Activated CD8-positive, alpha-beta memory T cell treated with anti-CD3 and anti-CD28 coated beads for 36 hours (primary cell): ENCODE data around the gene ZNF710. TPM values are rescaled to one million over a fixed set of nuclear protein-coding genes. Genes with fewer than 3 reads are reported as not detected.

Experiments used
- CTCF ChIA-PET: fragments of 350-600 bp; sonication (Branson Sonifier 250); formaldehyde crosslinking; loops from one replicate; lab custom pipeline; 2021; ENCODE audit warnings: antibody characterized with exemption; lab: Charles Lee
- POLR2A ChIA-PET: fragments of 350-600 bp; sonication (Branson Sonifier 250); formaldehyde crosslinking; loops from one replicate; lab custom pipeline; 2021; ENCODE audit warnings: antibody characterized with exemption; lab: Charles Lee
- total RNA-seq, 2 experiments: library from RNA; stranded (reverse); gene quantifications; one replicate each; pipeline ENCODE4 v1.2.3, GENCODE V29; 2021

Gene ZNF710
- total RNA-seq, 2 experiments from 2014 or later, result 11.0 to 14.0 TPM

GRCh38 chr15:90049030-90049429 lies 47.9 kb downstream of the ZNF710 start:
- ChIA-PET CTCF (interaction anchor here (1.2 kb wide), 1 partner anchor 10 kb away, joined by 3 read pairs; no protein-coding TSS in a partner anchor), POLR2A (no interaction called here)

- CTCF ChIA-PET, result interaction anchor here (0.6 to 1.2 kb wide), 2 partner anchors 9 to 129 kb away, joined by 3 read pairs; no protein-coding TSS in a partner anchor
- POLR2A ChIA-PET, result no interaction called here
These were observed 48.8 kb downstream of the ZNF710 start for GRCh38 chr15:90049666-90050604.

GRCh38 chr15:90051874-90052273 lies 50.8 kb downstream of the ZNF710 start:
- ChIA-PET POLR2A (no interaction called here), CTCF (no interaction called here)

- POLR2A ChIA-PET, result no interaction called here
- CTCF ChIA-PET, result interaction anchor here (0.7 kb wide), 1 partner anchor 620 kb away, joined by 3 read pairs; no protein-coding TSS in a partner anchor
These were observed 52.8 kb downstream of the ZNF710 start for GRCh38 chr15:90053685-90054466.

- POLR2A ChIA-PET, result no interaction called here
- CTCF ChIA-PET, result interaction anchor here (1.1 kb wide), 1 partner anchor 25 kb away, joined by 3 read pairs; no protein-coding TSS in a partner anchor
These were observed 53.5 kb downstream of the ZNF710 start for GRCh38 chr15:90054618-90055097.

- ChIA-PET POLR2A (interaction anchor here (0.6 kb wide), 1 partner anchor 302 kb away, joined by 9 read pairs; no protein-coding TSS in a partner anchor), CTCF (interaction anchor here (1.1 to 2.0 kb wide), 2 partner anchors 16 to 25 kb away, joined by 3 to 8 read pairs; no protein-coding TSS in a partner anchor)
These were observed 54.1 kb downstream of the ZNF710 start for GRCh38 chr15:90055182-90055581.

GRCh38 chr15:90056529-90056928 lies 55.4 kb downstream of the ZNF710 start:
- POLR2A ChIA-PET, result interaction anchor here (0.6 kb wide), 1 partner anchor 158 kb away, joined by 4 read pairs; no protein-coding TSS in a partner anchor

GRCh38 chr15:90058308-90058707 lies 57.2 kb downstream of the ZNF710 start:
- CTCF ChIA-PET, result interaction anchor here (1.2 kb wide), 1 partner anchor 9 kb away, joined by 3 read pairs; no protein-coding TSS in a partner anchor
- POLR2A ChIA-PET, result no interaction called here

More at GRCh38 chr15:90056529-90056928, 55.4 kb downstream of the ZNF710 start:
- CTCF ChIA-PET, result interaction anchor here (2.0 kb wide), 1 partner anchor 15 kb away, joined by 8 read pairs; no protein-coding TSS in a partner anchor

GRCh38 chr15:90058775-90059174 lies 57.7 kb downstream of the ZNF710 start:
- ChIA-PET POLR2A (no interaction called here), CTCF (interaction anchor here (1.2 kb wide), 1 partner anchor 9 kb away, joined by 3 read pairs; no protein-coding TSS in a partner anchor)

GRCh38 chr15:90059208-90059985 lies 58.3 kb downstream of the ZNF710 start:
- ChIA-PET CTCF (interaction anchor here (0.6 to 1.2 kb wide), 3 partner anchors 10 to 180 kb away, joined by 3 read pairs; no protein-coding TSS in a partner anchor), POLR2A (interaction anchor here (0.6 kb wide), 1 partner anchor 57 kb away, joined by 3 read pairs; no protein-coding TSS in a partner anchor)

- ChIA-PET CTCF (interaction anchor here (1.0 kb wide), 1 partner anchor 17 kb away, joined by 3 read pairs; no protein-coding TSS in a partner anchor), POLR2A (no interaction called here)
These were observed 59.7 kb downstream of the ZNF710 start for GRCh38 chr15:90060797-90061196.

GRCh38 chr15:90062023-90062442 lies 60.9 kb downstream of the ZNF710 start:
- ChIA-PET CTCF (interaction anchor here (0.6 kb wide), 1 partner anchor 370 kb away, joined by 3 read pairs; no protein-coding TSS in a partner anchor), POLR2A (interaction anchor here (0.6 kb wide), 1 partner anchor 62 kb away, joined by 3 read pairs; no protein-coding TSS in a partner anchor)

GRCh38 chr15:90062462-90062932 lies 61.4 kb downstream of the ZNF710 start:
- POLR2A ChIA-PET, result interaction anchor here (0.6 kb wide), 1 partner anchor 62 kb away, joined by 3 read pairs; no protein-coding TSS in a partner anchor
- CTCF ChIA-PET, result interaction anchor here (0.6 kb wide), 1 partner anchor 371 kb away, joined by 3 read pairs; no protein-coding TSS in a partner anchor

GRCh38 chr15:90062973-90063769 lies 62.0 kb downstream of the ZNF710 start:
- CTCF ChIA-PET, result no interaction called here
- POLR2A ChIA-PET, result no interaction called here

- ChIA-PET CTCF (no interaction called here), POLR2A (no interaction called here)
These were observed 62.7 kb downstream of the ZNF710 start for GRCh38 chr15:90063770-90064247.

- ChIA-PET CTCF (no interaction called here), POLR2A (interaction anchor here (0.8 kb wide), 1 partner anchor 18 kb away, joined by 10 read pairs; no protein-coding TSS in a partner anchor)
These were observed 64.0 kb downstream of the ZNF710 start for GRCh38 chr15:90064911-90065681.
